Endothelial cell (in vitro differentiated cells): ENCODE measurements around the gene HES4. TPM values are rescaled to one million over a fixed set of nuclear protein-coding genes. Genes with fewer than 3 reads are reported as not detected.
"Not testable (repeated sequence)": the region's sequence is repeated elsewhere in the genome, so short reads cannot be mapped to it uniquely, and the experiment has no call there.

Experiments used
- DNase-seq: peaks from one replicate; pipeline ENCODE4 v3.0.0; 2021; ENCODE audit warnings: low spot score
- H3K27ac Mint-ChIP-seq: one replicate; pipeline ENCODE4 v1.8.0; 2021; ENCODE audit warnings: mixed read lengths, inconsistent platforms; ENCODE audit not compliant: unreplicated experiment
- H3K27me3 Mint-ChIP-seq: one replicate; pipeline ENCODE4 v1.8.0; 2021; ENCODE audit warnings: mild to moderate bottlenecking, moderate library complexity, mixed read lengths, inconsistent platforms; ENCODE audit not compliant: unreplicated experiment
- H3K36me3 Mint-ChIP-seq: one replicate; pipeline ENCODE4 v1.8.0; 2021; ENCODE audit warnings: mild to moderate bottlenecking, low read depth, mixed read lengths, inconsistent platforms; ENCODE audit not compliant: unreplicated experiment
- H3K4me1 Mint-ChIP-seq: one replicate; pipeline ENCODE4 v1.8.0; 2021; ENCODE audit warnings: mild to moderate bottlenecking, mixed read lengths, inconsistent platforms; ENCODE audit not compliant: unreplicated experiment
- H3K4me3 Mint-ChIP-seq: one replicate; pipeline ENCODE4 v1.8.0; 2021; ENCODE audit warnings: mild to moderate bottlenecking, mixed read lengths, inconsistent platforms; ENCODE audit not compliant: unreplicated experiment
- H3K9me3 Mint-ChIP-seq: one replicate; pipeline ENCODE4 v1.8.0; 2021; ENCODE audit warnings: mixed read lengths, inconsistent platforms; ENCODE audit not compliant: unreplicated experiment
- CTCF ChIP-seq: fragments of 200-600 bp; sonication (generic); IDR thresholded peaks from one replicate; pipeline ENCODE4 v1.5.0; 2021; ENCODE audit warnings: antibody characterized with exemption; ENCODE audit not compliant: unreplicated experiment
- total RNA-seq: library from RNA; stranded (reverse); fragmentation: NEBNext Ultra II Directional; extraction: Animal tissue kit (Norgen Biotek cat#: 25700); gene quantifications from one replicate; pipeline ENCODE4 v1.2.1, GENCODE V29; 2021; ENCODE audit not compliant: unreplicated experiment

The HES4 gene
- total RNA-seq, 1 donor from 2014 or later = 144 TPM

- Mint-ChIP-seq H3K9me3 (peaks cover 5% of the 10 kb centered on the region), H3K27me3 (peaks cover 21% of the 10 kb centered on the region), H3K27ac (no peak overlapping the region), H3K36me3 (peaks cover 14% of the 10 kb centered on the region), H3K4me1 (peaks cover 3% of the 10 kb centered on the region), H3K4me3 (peak overlapping the region; percentile 45)
- TF ChIP-seq CTCF = no peak
- DNase-seq = no peak
Measured at GRCh38 chr1:995665-996633, 3.9 kb downstream of the HES4 start.

DNA sequence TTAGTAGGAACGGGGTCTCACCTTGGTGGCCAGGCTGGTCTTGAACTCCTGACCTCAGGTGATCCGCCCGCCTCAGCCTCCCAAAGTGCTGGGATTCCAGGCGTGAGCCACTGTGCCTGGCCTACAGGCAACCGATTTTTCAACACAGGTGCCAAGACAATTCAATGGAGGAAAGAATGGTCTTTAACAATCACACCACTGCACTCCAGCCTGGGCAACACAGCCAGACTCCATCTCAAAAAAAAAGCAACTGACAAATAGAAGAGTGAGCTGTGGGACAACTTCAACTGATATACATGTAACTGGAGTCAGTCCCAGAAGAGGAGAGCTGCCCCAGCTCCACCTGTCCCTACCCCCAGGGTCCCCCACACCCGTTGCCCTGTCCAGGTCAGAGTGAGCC, 5.4 kb downstream of the HES4 start:
- H3K4me3 Mint-ChIP-seq, H3K27ac Mint-ChIP-seq, H3K4me1 Mint-ChIP-seq, DNase-seq, H3K9me3 Mint-ChIP-seq: not testable (repeated sequence)
- Mint-ChIP-seq H3K27me3 (peaks cover 21% of the 10 kb centered on the region), H3K36me3 (peaks cover 14% of the 10 kb centered on the region)

DNA sequence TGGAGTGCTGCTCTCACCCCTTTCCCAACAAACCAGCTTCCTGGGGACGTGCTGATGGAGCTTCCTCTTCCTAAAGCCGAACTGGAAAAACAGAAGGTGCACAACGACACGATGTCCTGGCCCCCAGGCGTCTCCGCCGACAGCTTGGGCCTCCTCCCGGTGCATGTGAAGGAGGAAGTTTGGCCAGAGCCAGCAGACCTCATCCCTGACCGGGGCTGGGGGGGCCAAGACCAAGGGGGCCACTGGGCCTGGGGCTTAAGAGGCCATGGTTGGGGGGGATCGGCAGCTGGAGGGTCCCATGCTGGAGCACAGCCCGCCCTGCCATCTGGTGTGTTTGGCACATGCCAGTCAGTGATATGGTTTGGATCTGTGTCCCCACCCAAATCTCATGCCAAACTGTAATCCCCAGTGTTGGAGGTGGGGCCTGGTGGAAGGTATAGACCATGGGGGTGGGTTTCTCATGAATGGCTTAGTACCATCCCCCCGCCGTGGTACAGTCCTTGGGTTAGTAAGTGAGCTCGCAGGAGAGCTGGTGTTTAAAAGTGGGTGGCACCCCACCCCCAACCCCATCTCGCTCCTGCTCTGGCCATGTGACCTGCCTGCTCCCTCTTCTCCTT, 6.4 kb downstream of the HES4 start:
- TF ChIP-seq CTCF = no peak
- DNase-seq = peak; percentile 18
- H3K4me1 Mint-ChIP-seq = peaks cover 3% of the 10 kb centered on the region
- peaks cover 25% of the 10 kb centered on the region for H3K27me3 Mint-ChIP-seq
- no peak overlapping the region for H3K27ac Mint-ChIP-seq
- H3K9me3 Mint-ChIP-seq = peaks cover 5% of the 10 kb centered on the region
- H3K4me3 Mint-ChIP-seq = no peak overlapping the region
- H3K36me3 Mint-ChIP-seq = peaks cover 14% of the 10 kb centered on the region

DNA sequence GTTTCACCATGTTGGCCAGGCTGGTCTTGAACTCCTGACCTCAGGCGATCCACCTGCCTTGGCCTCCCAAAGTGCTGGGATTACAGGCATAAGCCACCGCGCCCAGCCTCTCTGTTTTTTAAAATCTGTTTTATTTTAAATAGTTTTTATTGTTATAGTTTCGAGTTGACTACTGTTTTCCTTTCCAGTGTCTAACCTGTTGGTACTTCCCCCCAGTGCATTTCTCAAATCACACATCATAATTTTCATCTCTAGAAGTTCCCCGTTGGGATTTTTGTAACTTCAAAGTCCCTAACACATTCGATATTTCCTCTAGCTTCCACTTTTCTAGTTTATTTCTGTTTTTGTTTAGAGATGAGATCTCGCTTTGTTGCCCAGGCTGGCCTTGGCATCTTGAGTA, 7.5 kb downstream of the HES4 start:
- H3K9me3 Mint-ChIP-seq = peaks cover 5% of the 10 kb centered on the region

DNA sequence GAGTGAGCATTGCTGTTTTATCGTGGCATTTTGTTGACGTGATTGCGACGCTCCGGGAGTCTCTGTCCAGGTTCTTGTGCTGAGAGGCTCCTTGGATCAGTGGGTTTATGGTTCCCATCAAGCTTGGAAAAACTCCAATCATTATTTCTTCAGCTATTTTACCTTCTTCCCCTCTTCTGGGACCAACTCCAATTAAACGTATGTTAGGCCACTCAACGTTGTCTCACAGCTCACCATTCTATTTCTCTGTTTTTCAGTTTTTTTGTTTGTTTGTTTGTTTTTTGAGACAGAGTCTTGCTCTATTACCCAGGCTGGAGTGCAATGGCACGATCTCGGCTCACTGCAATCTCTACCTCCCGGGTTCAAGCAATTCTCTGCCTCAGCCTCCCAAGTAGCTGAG, 8.0 kb downstream of the HES4 start:
- Mint-ChIP-seq H3K4me3 (no peak overlapping the region), H3K27me3 (peaks cover 25% of the 10 kb centered on the region), H3K36me3 (peaks cover 14% of the 10 kb centered on the region), H3K4me1 (peaks cover 3% of the 10 kb centered on the region), H3K9me3 (peaks cover 5% of the 10 kb centered on the region), H3K27ac (peak overlapping the region; percentile 26)
- no peak for DNase-seq
- TF ChIP-seq CTCF = no peak

More for the DNA sequence above, 7.5 kb downstream of the HES4 start:
- no peak for DNase-seq
- TF ChIP-seq CTCF = no peak
- peak overlapping the region; percentile 22 for H3K4me3 Mint-ChIP-seq
- H3K27ac Mint-ChIP-seq = no peak overlapping the region
- H3K36me3 Mint-ChIP-seq = peaks cover 14% of the 10 kb centered on the region
- peaks cover 30% of the 10 kb centered on the region for H3K27me3 Mint-ChIP-seq
- H3K4me1 Mint-ChIP-seq = peaks cover 3% of the 10 kb centered on the region

GRCh38 chr1:991275-991674, 8.6 kb downstream of the HES4 start:
- DNase-seq, H3K4me3 Mint-ChIP-seq, H3K4me1 Mint-ChIP-seq, H3K27ac Mint-ChIP-seq, H3K9me3 Mint-ChIP-seq: not testable (repeated sequence)
- Mint-ChIP-seq H3K36me3 (peaks cover 14% of the 10 kb centered on the region), H3K27me3 (peaks cover 24% of the 10 kb centered on the region)

GRCh38 chr1:988061-988460, 11.8 kb downstream of the HES4 start:
- H3K4me1 Mint-ChIP-seq, H3K27ac Mint-ChIP-seq, H3K9me3 Mint-ChIP-seq, H3K36me3 Mint-ChIP-seq, H3K4me3 Mint-ChIP-seq, DNase-seq: not testable (repeated sequence)
- peaks cover 16% of the 10 kb centered on the region for H3K27me3 Mint-ChIP-seq
